HepG2 (cell line): ENCODE measurements around the gene VEGFB. TPM values are rescaled to one million over a fixed set of nuclear protein-coding genes. Genes with fewer than 3 reads are reported as not detected.

Experiments used
- AHR ChIP-seq: IDR thresholded peaks from 2 replicates; pipeline ENCODE4 v1.6.1; 2018; ENCODE audit warnings: missing genetic modification reagents, missing compliant biosample characterization
- CEBPB ChIP-seq: IDR thresholded peaks from 2 replicates; pipeline ENCODE4 v1.6.1; 2011; ENCODE audit warnings: low read depth, low read length, improper control_type of control experiment, borderline replicate concordance
- IRX3 ChIP-seq: sonication (generic); formaldehyde crosslinking; IDR thresholded peaks from 2 replicates; pipeline ENCODE4 v1.8.1; 2023; ENCODE audit warnings: mild to moderate bottlenecking, low read depth, missing genetic modification reagents, borderline replicate concordance
- ISX ChIP-seq: sonication (generic); formaldehyde crosslinking; conservative IDR thresholded peaks from 2 replicates; pipeline ENCODE4 v1.5.0; 2020; ENCODE audit warnings: missing genetic modification reagents
- PHB2 ChIP-seq: fragments of 450-650 bp; IDR thresholded peaks from 2 replicates; pipeline ENCODE4 v1.6.1; 2018; ENCODE audit not compliant: partially characterized antibody
- TCF7L2 ChIP-seq: IDR thresholded peaks from 2 replicates; pipeline ENCODE4 v1.6.1; 2011; ENCODE audit warnings: mild to moderate bottlenecking, low read depth, low read length, moderate library complexity
- TEF ChIP-seq: sonication (generic); formaldehyde crosslinking; IDR thresholded peaks from 2 replicates; pipeline ENCODE4 v1.5.0; 2020; ENCODE audit warnings: missing genetic modification reagents
- ZNF17 ChIP-seq: sonication (generic); formaldehyde crosslinking; IDR thresholded peaks from 2 replicates; pipeline ENCODE4 v1.5.0; 2020; ENCODE audit warnings: mild to moderate bottlenecking, missing genetic modification reagents
- ZNF343 ChIP-seq: sonication (generic); formaldehyde crosslinking; IDR thresholded peaks from 2 replicates; pipeline ENCODE4 v1.4.0; 2020; ENCODE audit warnings: mild to moderate bottlenecking, missing genetic modification reagents
- ZNF580 ChIP-seq: IDR thresholded peaks from 2 replicates; pipeline ENCODE4 v1.6.1; 2016; ENCODE audit warnings: low read depth, borderline replicate concordance
- polyA plus RNA-seq, 8 experiments: library from polyadenylated mRNA; depleted of rRNA in 3 of 8; stranded (reverse) in 7 of 8; unstranded in 1 of 8; fragments of >200 nt; fragmentation: Illumina TruSeq in 4 of 8; extraction: Trizol in 4 of 8; gene quantifications; 2 replicates each; pipeline versions ENCODE4 v1.2.1 to v1.2.3, GENCODE V29; 2011 to 2016; ENCODE audit warnings: low read depth in 4 of 8, missing spikeins in 1 of 8, mixed read lengths in 1 of 8; ENCODE audit not compliant: insufficient read depth in 1 of 8
- total RNA-seq, 5 experiments: library from RNA; depleted of rRNA; stranded (reverse); fragments of >200 nt; fragmentation: Illumina TruSeq; extraction: Trizol; gene quantifications; 2 replicates each; pipeline ENCODE4 v1.2.3, GENCODE V29; 2016; ENCODE audit warnings: low read depth in 1 of 5
- TF ChIP-seq, protein P1 (sequence below): sonication (generic); formaldehyde crosslinking; IDR thresholded peaks from 2 replicates; pipeline ENCODE4 v1.4.0; 2020; ENCODE audit warnings: mild to moderate bottlenecking, missing genetic modification reagents, borderline replicate concordance
- TF ChIP-seq, protein P2 (sequence below): sonication (generic); formaldehyde crosslinking; IDR thresholded peaks from 2 replicates; pipeline ENCODE4 v1.5.0; 2020; ENCODE audit warnings: mild to moderate bottlenecking, missing genetic modification reagents
- TF ChIP-seq, protein P3 (sequence below): sonication (generic); formaldehyde crosslinking; IDR thresholded peaks from 2 replicates; pipeline ENCODE4 v1.8.0; 2022; ENCODE audit warnings: mild to moderate bottlenecking, missing genetic modification reagents, moderate library complexity
- TF ChIP-seq, protein P4 (sequence below): sonication (generic); formaldehyde crosslinking; IDR thresholded peaks from 2 replicates; pipeline ENCODE4 v1.4.0; 2020; ENCODE audit warnings: missing genetic modification reagents

The VEGFB gene
- total and polyA plus RNA-seq, 2 of the 13 experiments (the other 11 are each of a cell fraction or from before 2014, with no cell fraction given), result 9.0 to 11.3 TPM

GRCh38 chr11:64185693-64186491 lies 48.5 kb upstream of the VEGFB start, which contains the start of gene STIP1 (continued):
- TF ChIP-seq, protein P1, sequence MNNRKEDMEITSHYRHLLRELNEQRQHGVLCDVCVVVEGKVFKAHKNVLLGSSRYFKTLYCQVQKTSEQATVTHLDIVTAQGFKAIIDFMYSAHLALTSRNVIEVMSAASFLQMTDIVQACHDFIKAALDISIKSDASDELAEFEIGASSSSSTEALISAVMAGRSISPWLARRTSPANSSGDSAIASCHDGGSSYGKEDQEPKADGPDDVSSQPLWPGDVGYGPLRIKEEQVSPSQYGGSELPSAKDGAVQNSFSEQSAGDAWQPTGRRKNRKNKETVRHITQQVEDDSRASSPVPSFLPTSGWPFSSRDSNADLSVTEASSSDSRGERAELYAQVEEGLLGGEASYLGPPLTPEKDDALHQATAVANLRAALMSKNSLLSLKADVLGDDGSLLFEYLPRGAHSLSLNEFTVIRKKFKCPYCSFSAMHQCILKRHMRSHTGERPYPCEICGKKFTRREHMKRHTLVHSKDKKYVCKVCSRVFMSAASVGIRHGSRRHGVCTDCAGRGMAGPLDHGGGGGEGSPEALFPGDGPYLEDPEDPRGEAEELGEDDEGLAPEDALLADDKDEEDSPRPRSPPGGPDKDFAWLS (CRISPR knock-in tag), result no peak
- TF ChIP-seq ISX (CRISPR knock-in tag) (no peak; the same call in 1 of the 2 replicates), TEF (CRISPR knock-in tag) (no peak), TCF7L2 (no peak), CEBPB (no peak), ZNF343 (CRISPR knock-in tag) (no peak), AHR (CRISPR knock-in tag) (0 out of 2 replicates have a peak, but pooled peaks have one; percentile 59), ZNF580 (CRISPR knock-in tag) (no peak; the same call in 1 of the 2 replicates), IRX3 (CRISPR knock-in tag) (no peak), PHB2 (no peak), ZNF17 (CRISPR knock-in tag) (no peak)
- TF ChIP-seq, protein P2, sequence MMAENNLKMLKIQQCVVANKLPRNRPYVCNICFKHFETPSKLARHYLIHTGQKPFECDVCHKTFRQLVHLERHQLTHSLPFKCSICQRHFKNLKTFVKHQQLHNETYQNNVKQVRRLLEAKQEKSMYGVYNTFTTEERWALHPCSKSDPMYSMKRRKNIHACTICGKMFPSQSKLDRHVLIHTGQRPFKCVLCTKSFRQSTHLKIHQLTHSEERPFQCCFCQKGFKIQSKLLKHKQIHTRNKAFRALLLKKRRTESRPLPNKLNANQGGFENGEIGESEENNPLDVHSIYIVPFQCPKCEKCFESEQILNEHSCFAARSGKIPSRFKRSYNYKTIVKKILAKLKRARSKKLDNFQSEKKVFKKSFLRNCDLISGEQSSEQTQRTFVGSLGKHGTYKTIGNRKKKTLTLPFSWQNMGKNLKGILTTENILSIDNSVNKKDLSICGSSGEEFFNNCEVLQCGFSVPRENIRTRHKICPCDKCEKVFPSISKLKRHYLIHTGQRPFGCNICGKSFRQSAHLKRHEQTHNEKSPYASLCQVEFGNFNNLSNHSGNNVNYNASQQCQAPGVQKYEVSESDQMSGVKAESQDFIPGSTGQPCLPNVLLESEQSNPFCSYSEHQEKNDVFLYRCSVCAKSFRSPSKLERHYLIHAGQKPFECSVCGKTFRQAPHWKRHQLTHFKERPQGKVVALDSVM (CRISPR knock-in tag), result no peak
- TF ChIP-seq, protein P3, sequence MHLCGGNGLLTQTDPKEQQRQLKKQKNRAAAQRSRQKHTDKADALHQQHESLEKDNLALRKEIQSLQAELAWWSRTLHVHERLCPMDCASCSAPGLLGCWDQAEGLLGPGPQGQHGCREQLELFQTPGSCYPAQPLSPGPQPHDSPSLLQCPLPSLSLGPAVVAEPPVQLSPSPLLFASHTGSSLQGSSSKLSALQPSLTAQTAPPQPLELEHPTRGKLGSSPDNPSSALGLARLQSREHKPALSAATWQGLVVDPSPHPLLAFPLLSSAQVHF (CRISPR knock-in tag), result no peak
- TF ChIP-seq, protein P4, sequence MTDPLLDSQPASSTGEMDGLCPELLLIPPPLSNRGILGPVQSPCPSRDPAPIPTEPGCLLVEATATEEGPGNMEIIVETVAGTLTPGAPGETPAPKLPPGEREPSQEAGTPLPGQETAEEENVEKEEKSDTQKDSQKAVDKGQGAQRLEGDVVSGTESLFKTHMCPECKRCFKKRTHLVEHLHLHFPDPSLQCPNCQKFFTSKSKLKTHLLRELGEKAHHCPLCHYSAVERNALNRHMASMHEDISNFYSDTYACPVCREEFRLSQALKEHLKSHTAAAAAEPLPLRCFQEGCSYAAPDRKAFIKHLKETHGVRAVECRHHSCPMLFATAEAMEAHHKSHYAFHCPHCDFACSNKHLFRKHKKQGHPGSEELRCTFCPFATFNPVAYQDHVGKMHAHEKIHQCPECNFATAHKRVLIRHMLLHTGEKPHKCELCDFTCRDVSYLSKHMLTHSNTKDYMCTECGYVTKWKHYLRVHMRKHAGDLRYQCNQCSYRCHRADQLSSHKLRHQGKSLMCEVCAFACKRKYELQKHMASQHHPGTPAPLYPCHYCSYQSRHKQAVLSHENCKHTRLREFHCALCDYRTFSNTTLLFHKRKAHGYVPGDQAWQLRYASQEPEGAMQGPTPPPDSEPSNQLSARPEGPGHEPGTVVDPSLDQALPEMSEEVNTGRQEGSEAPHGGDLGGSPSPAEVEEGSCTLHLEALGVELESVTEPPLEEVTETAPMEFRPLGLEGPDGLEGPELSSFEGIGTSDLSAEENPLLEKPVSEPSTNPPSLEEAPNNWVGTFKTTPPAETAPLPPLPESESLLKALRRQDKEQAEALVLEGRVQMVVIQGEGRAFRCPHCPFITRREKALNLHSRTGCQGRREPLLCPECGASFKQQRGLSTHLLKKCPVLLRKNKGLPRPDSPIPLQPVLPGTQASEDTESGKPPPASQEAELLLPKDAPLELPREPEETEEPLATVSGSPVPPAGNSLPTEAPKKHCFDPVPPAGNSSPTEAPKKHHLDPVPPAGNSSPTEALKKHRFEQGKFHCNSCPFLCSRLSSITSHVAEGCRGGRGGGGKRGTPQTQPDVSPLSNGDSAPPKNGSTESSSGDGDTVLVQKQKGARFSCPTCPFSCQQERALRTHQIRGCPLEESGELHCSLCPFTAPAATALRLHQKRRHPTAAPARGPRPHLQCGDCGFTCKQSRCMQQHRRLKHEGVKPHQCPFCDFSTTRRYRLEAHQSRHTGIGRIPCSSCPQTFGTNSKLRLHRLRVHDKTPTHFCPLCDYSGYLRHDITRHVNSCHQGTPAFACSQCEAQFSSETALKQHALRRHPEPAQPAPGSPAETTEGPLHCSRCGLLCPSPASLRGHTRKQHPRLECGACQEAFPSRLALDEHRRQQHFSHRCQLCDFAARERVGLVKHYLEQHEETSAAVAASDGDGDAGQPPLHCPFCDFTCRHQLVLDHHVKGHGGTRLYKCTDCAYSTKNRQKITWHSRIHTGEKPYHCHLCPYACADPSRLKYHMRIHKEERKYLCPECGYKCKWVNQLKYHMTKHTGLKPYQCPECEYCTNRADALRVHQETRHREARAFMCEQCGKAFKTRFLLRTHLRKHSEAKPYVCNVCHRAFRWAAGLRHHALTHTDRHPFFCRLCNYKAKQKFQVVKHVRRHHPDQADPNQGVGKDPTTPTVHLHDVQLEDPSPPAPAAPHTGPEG (CRISPR knock-in tag), result no peak
